ENCODE results near the gene TMEM179B.

The TMEM179B gene

DNA sequence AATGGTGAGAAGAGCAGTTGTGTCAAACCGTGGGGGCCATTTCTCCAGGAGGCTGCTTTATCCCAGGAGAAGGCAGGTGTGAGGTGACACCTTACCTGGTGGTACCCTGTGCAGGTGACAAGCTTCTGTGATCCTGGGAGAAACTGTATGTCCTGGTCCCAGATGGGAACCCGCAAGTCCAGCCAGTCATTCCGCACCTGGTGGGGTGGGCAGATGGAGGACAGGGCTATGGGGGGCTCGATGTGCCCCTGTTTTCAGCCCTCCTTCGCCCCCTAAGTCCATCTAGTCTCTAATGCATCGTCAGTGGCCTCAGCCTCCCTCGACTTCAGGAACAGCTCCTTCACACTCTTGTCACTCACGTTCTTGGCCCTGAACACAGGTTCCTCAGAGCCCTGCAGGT lies 48.1 kb downstream of the TMEM179B start:
- no peak for DNase-seq

DNA sequence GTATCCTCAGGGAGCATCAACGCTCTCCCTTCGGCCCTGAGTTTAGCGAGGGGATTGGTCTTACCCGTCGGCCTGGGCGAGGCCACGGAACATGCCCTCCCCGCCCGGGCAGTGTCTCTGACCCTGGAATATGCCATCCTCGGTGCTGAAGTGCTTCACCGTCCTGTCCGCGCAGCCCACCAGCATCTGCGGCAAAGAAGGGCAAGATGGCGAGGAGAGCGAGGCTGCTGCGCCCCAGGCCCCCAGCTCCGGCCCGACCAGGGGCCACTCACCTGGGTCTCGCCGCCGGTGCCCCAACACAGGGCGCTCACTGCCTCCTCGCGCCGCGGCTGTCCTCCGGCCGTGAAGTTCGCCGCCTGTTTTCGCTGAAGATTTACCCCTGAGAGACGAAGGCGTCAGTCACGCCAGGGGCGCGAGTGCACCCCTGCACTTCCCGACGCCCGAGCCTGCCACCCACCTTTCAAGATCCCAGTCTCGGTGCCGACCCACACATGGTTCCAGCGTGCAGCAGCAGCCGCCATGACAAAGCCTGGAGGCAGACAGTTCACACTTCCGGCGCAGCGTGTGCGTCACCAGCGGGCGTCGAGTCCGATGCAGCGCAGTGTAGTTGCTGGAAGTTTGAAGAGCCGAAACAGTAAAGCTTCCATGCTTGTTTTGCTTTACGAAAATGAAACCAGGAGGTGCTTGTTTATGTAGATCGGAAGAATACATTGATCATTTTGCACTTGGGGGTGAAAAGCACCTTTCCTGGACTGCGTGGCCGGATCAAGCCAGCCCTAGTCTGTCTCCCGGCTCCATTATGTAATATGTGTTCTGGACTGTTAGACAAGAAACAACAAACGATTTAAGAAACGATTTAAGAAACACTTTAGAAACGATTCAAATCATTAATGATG lies 52.1 kb downstream of the TMEM179B start, which contains the start of gene WDR74:
Gene WDR74 (minus strand): TSS at position 541 of the 896 bp plus-strand sequence. CDS start 20 bp downstream, at position 521.
- peak; percentile 93 for DNase-seq

Measured in MV-4-11 (cell line).